K562 (cell line): ENCODE measurements around the gene ZFP62. TPM values are rescaled to one million over a fixed set of nuclear protein-coding genes. Genes with fewer than 3 reads are reported as not detected.

Experiments
- EWSR1 ChIP-seq: fragments of 450-650 bp; IDR thresholded peaks from 2 replicates; pipeline ENCODE4 v1.6.1; 2018; ENCODE audit warnings: borderline replicate concordance, mild to moderate bottlenecking, low read depth, moderate library complexity; ENCODE audit not compliant: partially characterized antibody
- KDM5B ChIP-seq: fragments of 200-600 bp; sonication (generic); IDR thresholded peaks from 2 replicates; pipeline ENCODE4 v1.6.1; 2012; ENCODE audit warnings: low read depth, mild to moderate bottlenecking, moderate library complexity, low read length, control low read depth, inconsistent platforms; ENCODE audit not compliant: insufficient replicate concordance
- POLR2AphosphoS2 ChIP-seq: IDR thresholded peaks from 2 replicates; pipeline ENCODE4 v1.6.1; 2012; ENCODE audit warnings: low read length, improper control_type of control experiment
- TAF15 ChIP-seq: fragments of 200-400 bp; formaldehyde crosslinking; IDR thresholded peaks from 2 replicates; pipeline ENCODE4 v1.6.1; 2017; ENCODE audit warnings: mild to moderate bottlenecking, low read depth, low read length, moderate library complexity
- ZNF282 ChIP-seq: sonication (generic); formaldehyde crosslinking; IDR thresholded peaks from 2 replicates; pipeline ENCODE4 v1.8.1; 2023; ENCODE audit warnings: missing genetic modification reagents
- polyA plus RNA-seq, 8 experiments: library from polyadenylated mRNA; depleted of rRNA in 4 of 8; stranded (reverse) in 5 of 8; unstranded in 3 of 8; fragments of >200 nt; fragmentation: Nextera tagmentation in 2 of 8; fragmentation: Illumina TruSeq in 1 of 8; extraction: Ambion mirVana in 2 of 8; extraction: Trizol in 1 of 8; gene quantifications; 2 replicates each; pipeline versions ENCODE4 v1.2.1 to v1.2.3, GENCODE V29; 2011 to 2014; ENCODE audit warnings: inconsistent platforms in 1 of 8, missing spikeins in 1 of 8
- total RNA-seq, 7 experiments: library from RNA; depleted of rRNA in 6 of 7; stranded (reverse); fragments of >200 nt in 6 of 7; fragmentation: Illumina TruSeq in 2 of 7; extraction: Trizol in 2 of 7; gene quantifications; 2 replicates each; pipeline versions ENCODE4 v1.2.1 to v1.2.3, GENCODE V29; 2011 to 2021; ENCODE audit warnings: low replicate concordance in 1 of 7
- TF ChIP-seq, protein P1 (sequence below), 2 experiments: fragments of 450-650 bp; conservative IDR thresholded peaks; 2 replicates each; pipeline ENCODE4 v1.6.1; 2017; ENCODE audit warnings: mild to moderate bottlenecking in 2 of 2, moderate library complexity in 2 of 2
- TF ChIP-seq, protein P2 (sequence below): sonication (generic); formaldehyde crosslinking; IDR thresholded peaks from 2 replicates; pipeline ENCODE4 v1.8.1; 2023; ENCODE audit warnings: mild to moderate bottlenecking, missing genetic modification reagents
- TF ChIP-seq, protein P3 (sequence below): sonication (generic); formaldehyde crosslinking; IDR thresholded peaks from 2 replicates; pipeline ENCODE4 v1.8.0; 2022; ENCODE audit warnings: mild to moderate bottlenecking, missing genetic modification reagents
- TF ChIP-seq, protein P4 (sequence below): fragments of 250-450 bp; sonication (Bioruptor Pico); IDR thresholded peaks from 2 replicates; pipeline ENCODE4 v1.5.1; 2021; ENCODE audit warnings: mild to moderate bottlenecking

The ZFP62 gene
- total and polyA plus RNA-seq, 9 of the 15 experiments (the other 6 are each of a cell fraction or from before 2014, with no cell fraction given), result 12.2 to 37.5 (median 25.0) TPM

DNA sequence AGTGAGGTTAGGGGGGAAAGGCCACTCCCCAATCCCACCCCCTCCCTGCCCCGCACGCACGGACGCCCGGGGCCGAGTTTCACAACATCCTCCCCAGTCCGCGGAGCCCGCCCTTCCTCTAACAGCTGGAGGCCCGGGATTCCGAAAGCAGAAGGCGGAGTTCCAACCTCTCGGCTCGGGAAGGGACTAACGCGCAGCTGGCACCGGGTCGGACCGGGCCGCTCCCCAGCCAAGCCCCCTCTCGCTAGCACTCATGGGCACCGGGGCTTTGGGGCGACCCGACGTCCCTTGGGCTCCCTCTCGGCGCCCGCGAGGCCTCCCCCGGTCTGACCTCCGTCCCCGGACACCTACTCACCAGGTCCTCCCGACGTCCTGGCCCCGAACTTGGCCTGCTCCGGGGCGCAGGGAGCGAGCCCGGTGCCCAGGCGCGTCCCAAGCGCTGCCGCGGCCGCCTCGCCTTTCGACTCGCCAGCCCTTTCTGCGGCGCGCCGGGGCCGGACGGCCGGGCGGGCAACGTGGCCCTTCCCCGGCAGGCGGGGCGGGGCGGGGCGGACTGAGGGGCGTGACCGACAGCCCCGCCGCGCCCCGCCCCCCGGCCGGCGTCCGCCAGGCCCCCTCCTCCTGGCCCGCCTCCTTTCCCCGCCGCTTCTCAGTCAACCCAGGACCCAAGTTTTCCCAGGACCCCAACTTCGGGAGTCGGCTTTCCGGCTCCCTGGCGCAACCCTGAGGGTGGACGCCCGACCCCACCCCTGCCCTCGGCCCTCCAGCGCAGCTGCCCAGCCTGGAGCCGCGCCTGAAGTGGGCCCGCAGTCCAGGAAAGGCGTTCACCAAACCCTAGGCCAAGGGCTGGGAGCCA is 58.5 kb downstream of the ZFP62 start, which contains the start of gene MGAT1 (continued):
- TF ChIP-seq, protein P1, sequence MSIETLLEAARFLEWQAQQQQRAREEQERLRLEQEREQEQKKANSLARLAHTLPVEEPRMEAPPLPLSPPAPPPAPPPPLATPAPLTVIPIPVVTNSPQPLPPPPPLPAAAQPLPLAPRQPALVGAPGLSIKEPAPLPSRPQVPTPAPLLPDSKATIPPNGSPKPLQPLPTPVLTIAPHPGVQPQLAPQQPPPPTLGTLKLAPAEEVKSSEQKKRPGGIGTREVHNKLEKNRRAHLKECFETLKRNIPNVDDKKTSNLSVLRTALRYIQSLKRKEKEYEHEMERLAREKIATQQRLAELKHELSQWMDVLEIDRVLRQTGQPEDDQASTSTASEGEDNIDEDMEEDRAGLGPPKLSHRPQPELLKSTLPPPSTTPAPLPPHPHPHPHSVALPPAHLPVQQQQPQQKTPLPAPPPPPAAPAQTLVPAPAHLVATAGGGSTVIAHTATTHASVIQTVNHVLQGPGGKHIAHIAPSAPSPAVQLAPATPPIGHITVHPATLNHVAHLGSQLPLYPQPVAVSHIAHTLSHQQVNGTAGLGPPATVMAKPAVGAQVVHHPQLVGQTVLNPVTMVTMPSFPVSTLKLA (conservative IDR thresholded peaks at IDR 0.05), result peak; percentile 61 to 84
- TF ChIP-seq TAF15, result no peak
- TF ChIP-seq, protein P2, sequence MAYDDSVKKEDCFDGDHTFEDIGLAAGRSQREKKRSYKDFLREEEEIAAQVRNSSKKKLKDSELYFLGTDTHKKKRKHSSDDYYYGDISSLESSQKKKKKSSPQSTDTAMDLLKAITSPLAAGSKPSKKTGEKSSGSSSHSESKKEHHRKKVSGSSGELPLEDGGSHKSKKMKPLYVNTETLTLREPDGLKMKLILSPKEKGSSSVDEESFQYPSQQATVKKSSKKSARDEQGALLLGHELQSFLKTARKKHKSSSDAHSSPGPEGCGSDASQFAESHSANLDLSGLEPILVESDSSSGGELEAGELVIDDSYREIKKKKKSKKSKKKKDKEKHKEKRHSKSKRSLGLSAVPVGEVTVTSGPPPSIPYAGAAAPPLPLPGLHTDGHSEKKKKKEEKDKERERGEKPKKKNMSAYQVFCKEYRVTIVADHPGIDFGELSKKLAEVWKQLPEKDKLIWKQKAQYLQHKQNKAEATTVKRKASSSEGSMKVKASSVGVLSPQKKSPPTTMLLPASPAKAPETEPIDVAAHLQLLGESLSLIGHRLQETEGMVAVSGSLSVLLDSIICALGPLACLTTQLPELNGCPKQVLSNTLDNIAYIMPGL, result no peak
- TF ChIP-seq POLR2AphosphoS2, result 0 out of 2 replicates have a peak, but pooled peaks have one; percentile 46
- TF ChIP-seq, protein P3, sequence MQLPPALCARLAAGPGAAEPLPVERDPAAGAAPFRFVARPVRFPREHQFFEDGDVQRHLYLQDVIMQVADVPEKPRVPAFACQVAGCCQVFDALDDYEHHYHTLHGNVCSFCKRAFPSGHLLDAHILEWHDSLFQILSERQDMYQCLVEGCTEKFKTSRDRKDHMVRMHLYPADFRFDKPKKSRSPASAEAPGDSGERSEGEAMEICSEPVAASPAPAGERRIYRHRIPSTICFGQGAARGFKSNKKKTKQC (CRISPR knock-in tag), result no peak
- TF ChIP-seq EWSR1, result no peak
- TF ChIP-seq ZNF282 (CRISPR knock-in tag), result no peak
- TF ChIP-seq, protein P4, sequence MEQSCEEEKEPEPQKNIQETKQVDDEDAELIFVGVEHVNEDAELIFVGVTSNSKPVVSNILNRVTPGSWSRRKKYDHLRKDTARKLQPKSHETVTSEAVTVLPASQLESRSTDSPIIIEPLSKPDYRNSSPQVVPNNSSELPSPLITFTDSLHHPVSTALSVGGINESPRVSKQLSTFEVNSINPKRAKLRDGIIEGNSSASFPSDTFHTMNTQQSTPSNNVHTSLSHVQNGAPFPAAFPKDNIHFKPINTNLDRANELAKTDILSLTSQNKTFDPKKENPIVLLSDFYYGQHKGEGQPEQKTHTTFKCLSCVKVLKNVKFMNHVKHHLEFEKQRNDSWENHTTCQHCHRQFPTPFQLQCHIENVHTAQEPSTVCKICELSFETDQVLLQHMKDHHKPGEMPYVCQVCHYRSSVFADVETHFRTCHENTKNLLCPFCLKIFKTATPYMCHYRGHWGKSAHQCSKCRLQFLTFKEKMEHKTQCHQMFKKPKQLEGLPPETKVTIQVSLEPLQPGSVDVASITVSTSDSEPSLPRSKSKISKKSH (CRISPR knock-in tag), result no peak
- peak; percentile 69 for TF ChIP-seq KDM5B
- TF ChIP-seq, all 486 proteins: peak for 92
